Muscle of leg (tissue), 11 donors: Measurements from ENCODE around the gene RACGAP1. TPM values are rescaled to one million over a fixed set of nuclear protein-coding genes. Genes with fewer than 3 reads are reported as not detected.

Experiments
- DNase-seq: peaks from one replicate; pipeline ENCODE4 v3.0.0; 2013
- H3K27ac ChIP-seq: one replicate; pipeline ENCODE4 v1.5.1; 2013; ENCODE audit warnings: mild to moderate bottlenecking, low read length, control low read depth
- H3K27me3 ChIP-seq: one replicate; pipeline ENCODE4 v1.6.1; 2013; ENCODE audit warnings: low read length; ENCODE audit not compliant: control insufficient read depth, insufficient read depth
- H3K36me3 ChIP-seq: one replicate; pipeline ENCODE4 v1.6.1; 2013; ENCODE audit warnings: low read length; ENCODE audit not compliant: control insufficient read depth, insufficient read depth
- H3K4me1 ChIP-seq: one replicate; pipeline ENCODE4 v1.6.1; 2013; ENCODE audit warnings: low read length; ENCODE audit not compliant: control insufficient read depth, insufficient read depth
- H3K4me3 ChIP-seq: one replicate; pipeline ENCODE4 v1.5.1; 2013; ENCODE audit warnings: low read length, control low read depth
- H3K9me3 ChIP-seq: replicated peaks from 2 replicates; pipeline ENCODE4 v1.6.1; 2013; ENCODE audit warnings: low read depth, low read length; ENCODE audit not compliant: control insufficient read depth
- WGBS: methylation state at CpG from one replicate; pipeline ENCODE4 v1.1.5; 2013; ENCODE audit warnings: missing lambda C conversion rate; ENCODE audit not compliant: insufficient coverage; 5-methylcytosine and 5-hydroxymethylcytosine counted together
- polyA plus RNA-seq, 8 donors: library from polyadenylated mRNA; unstranded; fragments of 120-200 nt; gene quantifications; one replicate each; pipeline versions ENCODE4 v1.2.1 to v1.2.3, GENCODE V29; 2013; ENCODE audit warnings: inconsistent platforms in 1 of 8, low replicate concordance in 1 of 8; ENCODE audit not compliant: insufficient read length in 8 of 8, insufficient read depth in 1 of 8
- total RNA-seq: library from RNA; stranded (reverse); fragments of 120-200 nt; gene quantifications from one replicate; pipeline ENCODE4 v1.2.4, GENCODE V29; 2013

The RACGAP1 gene
- total and polyA plus RNA-seq, 9 donors, result 21.3 to 40.7 (median 28.8) TPM

DNA sequence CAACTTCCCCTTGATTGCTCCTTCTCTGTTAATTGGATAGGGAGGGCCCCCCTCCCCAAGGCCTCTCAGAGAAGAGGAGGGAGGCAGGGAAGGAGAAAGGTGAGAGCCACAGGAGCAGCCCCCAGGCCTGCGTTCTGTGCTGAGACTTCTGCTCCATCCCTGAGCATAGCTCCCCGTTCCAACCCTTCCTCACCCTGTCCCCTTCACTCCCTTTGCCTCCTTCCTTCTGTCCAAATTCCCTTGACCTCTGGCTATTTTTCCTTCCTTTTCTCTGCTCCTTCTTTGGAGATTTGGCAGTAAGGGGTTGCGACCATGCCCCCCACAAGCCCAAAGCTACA lies 31.3 kb upstream of the RACGAP1 start:
- peaks cover 50% of the 10 kb centered on the region for H3K27me3 ChIP-seq
- H3K4me1 ChIP-seq, result peaks cover 21% of the 10 kb centered on the region
- WGBS, result no CpG with 5 or more reads among the region's 3 CpGs
- no peak for DNase-seq
- H3K4me3 ChIP-seq, result peak overlapping the region; percentile 65
- no peak overlapping the region for H3K27ac ChIP-seq
- H3K36me3 ChIP-seq, result peaks cover 3% of the 10 kb centered on the region
- no peaks in the 10 kb centered on the region for H3K9me3 ChIP-seq

DNA sequence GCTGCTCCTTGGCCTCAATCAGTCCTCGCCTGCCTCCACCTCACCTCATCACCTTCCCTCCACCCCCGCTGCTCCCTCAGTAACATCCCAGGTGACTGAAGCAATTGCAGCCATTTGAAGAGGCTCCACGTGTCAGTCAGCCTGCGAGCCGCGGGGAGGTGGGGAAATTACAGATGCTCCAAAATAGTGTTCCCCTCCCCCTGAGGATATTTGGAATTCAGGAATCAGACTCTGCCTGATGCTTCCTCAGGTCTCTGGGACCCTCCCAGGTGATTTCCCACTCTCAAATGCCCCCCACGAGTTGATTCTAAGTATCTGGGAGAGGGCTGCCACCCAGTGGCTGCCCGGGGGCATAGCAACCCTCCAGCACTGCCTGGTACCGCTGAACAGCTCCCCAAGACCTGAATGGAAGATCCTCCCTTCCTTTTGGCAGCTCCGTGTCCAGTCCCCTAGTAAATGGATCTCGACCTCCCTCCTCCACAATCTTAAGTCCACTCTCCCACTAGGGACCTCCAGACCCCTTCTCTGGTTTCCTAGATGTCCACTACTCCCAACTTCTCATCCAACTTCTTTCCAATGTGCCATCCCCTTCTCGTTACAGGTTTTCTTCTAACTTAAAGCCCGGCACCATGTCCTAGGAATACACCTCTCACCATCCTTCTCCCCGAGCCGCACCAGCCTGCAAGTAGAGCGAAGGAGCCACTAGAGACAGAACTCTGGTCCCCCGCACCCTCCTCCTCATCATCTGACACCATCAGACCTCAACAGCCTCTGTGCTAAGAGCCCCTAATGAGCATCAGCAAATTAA lies 30.7 kb upstream of the RACGAP1 start:
- no peak overlapping the region for H3K27ac ChIP-seq
- WGBS, result 3% methylated on average over 14 of the region's 17 CpGs
- H3K36me3 ChIP-seq, result peaks cover 2% of the 10 kb centered on the region
- no peak overlapping the region for H3K4me3 ChIP-seq
- DNase-seq, result peak; percentile 56
- H3K27me3 ChIP-seq, result peaks cover 55% of the 10 kb centered on the region
- peaks cover 20% of the 10 kb centered on the region for H3K4me1 ChIP-seq
- H3K9me3 ChIP-seq, result no peaks in the 10 kb centered on the region

DNA sequence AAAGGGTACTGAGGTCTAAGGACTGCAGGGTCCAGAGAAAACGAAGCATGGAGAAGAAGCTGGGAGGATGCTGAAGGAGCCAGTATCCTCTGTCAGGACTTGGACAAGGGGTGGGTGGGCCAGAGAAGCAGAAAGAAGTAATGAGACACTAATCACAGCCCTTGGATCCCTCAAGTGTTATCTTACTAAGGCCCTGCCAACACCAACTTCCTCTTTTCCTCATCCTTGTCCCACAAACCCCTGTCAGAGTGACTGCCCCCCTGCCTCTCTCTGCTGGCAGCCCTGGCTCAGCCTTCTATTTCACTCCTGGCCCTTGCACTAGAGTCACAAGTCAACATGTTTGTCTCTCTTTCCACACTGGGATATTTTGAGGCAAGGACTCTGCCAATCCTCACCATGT lies 28.3 kb upstream of the RACGAP1 start:
- no peaks in the 10 kb centered on the region for H3K36me3 ChIP-seq
- DNase-seq, result no peak
- H3K4me1 ChIP-seq, result peaks cover 29% of the 10 kb centered on the region
- no peak overlapping the region for H3K4me3 ChIP-seq
- H3K27ac ChIP-seq, result no peak overlapping the region
- peaks cover 56% of the 10 kb centered on the region for H3K27me3 ChIP-seq
- WGBS, result no CpG with 5 or more reads among the region's 1 CpG
- no peaks in the 10 kb centered on the region for H3K9me3 ChIP-seq

DNA sequence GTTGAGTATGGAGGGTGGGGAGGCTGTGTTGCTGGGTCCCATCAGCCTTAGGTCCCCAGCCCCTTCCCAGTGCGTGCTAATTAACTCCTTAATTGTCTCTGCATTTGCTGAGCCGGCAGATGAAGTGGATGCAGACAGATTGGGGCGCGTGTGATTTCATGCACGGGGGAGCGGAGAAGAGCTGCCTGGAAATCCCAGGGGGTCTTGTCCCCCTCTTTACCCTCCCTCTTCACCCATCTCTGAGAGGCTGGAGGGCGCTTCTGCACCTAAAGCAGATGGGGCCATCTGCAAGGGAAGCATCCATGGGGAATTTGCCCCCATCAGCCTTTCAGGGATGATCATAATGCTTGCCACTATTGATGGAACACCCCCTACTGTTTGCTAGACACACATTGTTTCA lies 27.7 kb upstream of the RACGAP1 start:
- Histone ChIP-seq H3K4me3 (no peak overlapping the region), H3K27me3 (peaks cover 51% of the 10 kb centered on the region), H3K36me3 (no peaks in the 10 kb centered on the region), H3K9me3 (no peaks in the 10 kb centered on the region), H3K4me1 (peaks cover 24% of the 10 kb centered on the region), H3K27ac (no peak overlapping the region)
- 63% methylated on average over 7 of the region's 7 CpGs for WGBS
- no peak for DNase-seq

DNA sequence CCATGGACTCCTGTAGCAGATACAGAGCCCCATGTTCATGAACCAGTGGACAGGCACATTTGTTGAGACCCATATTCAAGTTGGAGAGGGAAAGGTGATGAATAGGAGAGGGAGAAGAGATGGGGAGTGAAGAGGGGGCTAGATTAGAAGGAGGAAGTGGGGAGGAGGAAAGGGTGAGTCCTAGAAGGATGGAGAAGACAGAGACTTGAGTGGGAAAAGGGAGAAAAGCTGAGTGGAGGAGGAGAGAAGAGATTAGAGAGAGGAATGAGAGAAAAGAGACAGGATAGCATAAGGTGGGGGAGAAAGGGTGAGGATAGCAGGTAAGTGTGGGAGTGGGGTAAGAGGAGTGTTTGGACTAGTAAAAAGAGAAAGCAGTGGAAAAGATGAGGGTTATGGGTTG lies 27.2 kb upstream of the RACGAP1 start:
- H3K9me3 ChIP-seq, result no peaks in the 10 kb centered on the region
- peaks cover 51% of the 10 kb centered on the region for H3K27me3 ChIP-seq
- H3K4me3 ChIP-seq, result no peak overlapping the region
- DNase-seq, result no peak
- H3K36me3 ChIP-seq, result no peaks in the 10 kb centered on the region
- peaks cover 23% of the 10 kb centered on the region for H3K4me1 ChIP-seq
- H3K27ac ChIP-seq, result no peak overlapping the region

DNA sequence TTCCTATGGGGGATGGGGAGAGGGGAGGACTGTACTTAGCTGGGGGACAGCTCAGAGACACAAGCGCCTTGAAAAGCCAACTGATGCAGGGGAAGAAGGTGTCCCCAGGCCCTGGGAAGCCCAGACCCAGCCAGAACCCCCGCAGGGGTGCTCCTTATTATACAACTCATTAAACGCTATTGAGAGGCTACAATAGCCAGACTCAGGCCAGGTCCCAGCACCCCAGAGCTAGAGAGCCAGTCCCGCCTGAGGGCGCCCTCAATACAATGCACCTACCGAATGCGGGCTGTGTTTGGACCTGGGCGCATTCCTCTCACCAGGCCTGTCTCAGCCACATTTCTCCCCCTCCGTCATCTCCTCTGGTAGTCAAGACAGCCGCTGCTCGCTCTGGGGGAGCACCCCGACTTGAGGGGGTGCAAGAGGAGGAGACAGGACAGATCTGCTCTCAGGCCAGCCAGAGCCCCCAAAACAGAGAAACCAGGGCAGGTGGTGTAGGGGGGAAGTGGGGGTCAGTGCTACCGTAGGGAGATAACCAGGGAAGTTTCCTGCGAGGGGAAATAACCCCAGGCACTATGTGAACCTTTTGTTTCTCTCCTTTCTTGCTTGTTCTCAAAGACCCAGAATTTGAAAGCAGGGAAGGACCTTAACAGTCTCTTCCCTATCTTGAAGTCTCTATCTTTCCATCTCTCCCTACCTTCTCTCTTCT lies 26.0 kb upstream of the RACGAP1 start:
- peaks cover 41% of the 10 kb centered on the region for H3K27me3 ChIP-seq
- H3K4me3 ChIP-seq, result no peak overlapping the region
- WGBS, result 55% methylated on average over 7 of the region's 14 CpGs
- H3K9me3 ChIP-seq, result no peaks in the 10 kb centered on the region
- H3K27ac ChIP-seq, result no peak overlapping the region
- H3K36me3 ChIP-seq, result no peaks in the 10 kb centered on the region
- H3K4me1 ChIP-seq, result peaks cover 14% of the 10 kb centered on the region
- DNase-seq, result no peak

DNA sequence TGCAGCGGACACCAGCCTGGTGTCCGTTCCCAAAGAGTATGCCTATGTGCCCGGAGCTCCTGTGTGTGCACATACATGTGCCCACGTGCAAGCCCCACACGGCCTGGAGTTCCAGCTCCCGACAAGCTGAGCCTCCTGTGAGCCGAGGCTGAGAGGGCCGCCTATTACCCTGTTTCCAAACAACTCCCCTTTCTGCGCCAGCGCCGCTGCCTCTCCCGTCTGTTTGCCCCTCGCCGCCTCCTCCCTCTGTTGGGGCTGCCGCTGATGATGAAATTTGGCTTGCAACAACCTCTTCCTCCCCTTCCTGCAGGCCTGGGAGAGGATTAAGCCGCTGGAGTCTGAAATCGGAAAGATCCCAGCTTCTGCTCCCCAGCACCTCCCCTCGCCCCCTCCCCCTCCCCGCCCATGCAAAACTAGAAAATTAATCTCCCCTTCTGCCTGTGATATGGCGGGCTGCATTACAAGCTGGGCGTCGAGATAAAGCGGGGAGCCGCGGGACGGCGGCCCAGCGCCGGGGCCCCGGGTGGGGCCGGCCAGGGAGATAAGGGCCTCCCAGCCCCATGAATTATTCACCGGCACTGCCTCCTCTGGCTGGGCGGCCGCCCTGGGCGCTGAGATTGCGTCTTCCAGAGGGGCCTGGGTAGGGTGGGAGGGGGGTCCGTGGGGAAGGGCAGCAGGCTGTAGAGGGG lies 25.3 kb upstream of the RACGAP1 start:
- DNase-seq, result peak; percentile 88
- Histone ChIP-seq H3K27me3 (peaks cover 34% of the 10 kb centered on the region), H3K9me3 (no peaks in the 10 kb centered on the region), H3K27ac (no peak overlapping the region), H3K4me1 (peaks cover 9% of the 10 kb centered on the region), H3K36me3 (no peaks in the 10 kb centered on the region), H3K4me3 (peak overlapping the region; percentile 29)
- 9% methylated on average over 14 of the region's 37 CpGs for WGBS

DNA sequence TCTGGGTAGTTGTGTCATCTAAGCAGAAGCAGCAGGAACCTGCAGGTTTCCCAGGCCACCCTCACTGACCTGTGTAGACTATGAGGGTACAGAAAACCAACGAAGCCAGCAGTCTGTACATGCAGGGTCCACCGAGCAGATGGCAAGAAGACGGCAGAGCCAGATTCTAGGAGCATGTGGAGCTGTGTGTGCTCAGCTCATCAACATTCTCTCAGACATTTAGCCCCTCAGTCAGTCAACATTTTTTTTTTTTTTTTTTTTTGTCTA lies 24.8 kb upstream of the RACGAP1 start:
- DNase-seq, result no peak
- peak overlapping the region; percentile 29 for H3K4me3 ChIP-seq
- H3K27me3 ChIP-seq, result peaks cover 31% of the 10 kb centered on the region
- H3K9me3 ChIP-seq, result no peaks in the 10 kb centered on the region
- WGBS, result 80% methylated on average over 2 of the region's 3 CpGs
- no peaks in the 10 kb centered on the region for H3K36me3 ChIP-seq
- no peak overlapping the region for H3K27ac ChIP-seq
- H3K4me1 ChIP-seq, result peaks cover 9% of the 10 kb centered on the region

DNA sequence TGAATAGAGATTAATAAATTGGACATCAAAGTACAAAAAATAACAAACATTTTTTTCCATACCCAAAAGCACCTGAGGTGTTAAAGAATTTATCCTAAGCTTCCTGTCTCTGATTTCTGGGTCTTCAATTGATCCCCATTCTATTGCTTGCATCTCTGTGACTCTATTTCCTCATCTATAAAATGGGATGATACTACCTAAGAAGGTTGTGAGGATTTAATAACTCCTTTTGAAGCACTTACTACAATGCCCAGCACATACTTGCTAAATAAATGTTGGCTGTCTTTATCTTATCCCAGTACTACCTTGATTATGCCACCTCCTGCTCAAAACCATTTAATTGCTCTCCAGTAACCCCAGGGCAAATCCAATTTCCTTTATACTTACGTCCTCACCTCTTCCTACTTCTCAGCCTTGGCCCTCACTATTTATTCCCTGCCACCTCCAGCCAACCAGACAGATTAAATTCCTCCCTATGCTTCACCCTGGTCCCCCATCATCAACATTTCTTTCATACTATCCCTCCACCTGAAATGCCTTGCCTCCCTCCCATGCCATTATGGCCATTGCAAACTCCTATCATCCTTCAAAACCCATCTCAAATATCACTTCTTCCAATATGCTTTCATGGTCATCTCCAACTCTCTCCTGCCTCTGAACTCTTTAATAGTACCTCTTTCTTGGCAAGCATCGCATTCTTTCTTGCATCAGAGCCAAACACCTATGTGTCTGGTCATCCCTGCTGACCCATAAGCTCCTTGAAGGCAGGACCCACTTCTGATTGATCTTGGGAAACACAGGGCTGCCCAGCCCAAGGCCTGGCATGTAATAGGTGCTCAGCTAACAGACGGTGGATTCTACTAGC lies 24.2 kb upstream of the RACGAP1 start:
- no peak overlapping the region for H3K27ac ChIP-seq
- peaks cover 9% of the 10 kb centered on the region for H3K4me1 ChIP-seq
- no peak for DNase-seq
- WGBS, result 81% methylated on average over 2 of the region's 3 CpGs
- no peaks in the 10 kb centered on the region for H3K36me3 ChIP-seq
- H3K4me3 ChIP-seq, result no peak overlapping the region
- H3K9me3 ChIP-seq, result no peaks in the 10 kb centered on the region
- peaks cover 31% of the 10 kb centered on the region for H3K27me3 ChIP-seq
